Activated CD8-positive, alpha-beta memory T cell treated with anti-CD3 and anti-CD28 coated beads, Interleukin-2, amount 50 U/mL, for 48 hours (primary cell): ENCODE measurements around the gene ATF7IP.
"Not testable (repeated sequence)": the region's sequence is repeated elsewhere in the genome, so short reads cannot be mapped to it uniquely, and the experiment has no call there.

Experiments used
- DNase-seq: peaks from one replicate; pipeline ENCODE4 v3.0.0-alpha.2; 2020

The ATF7IP gene

DNA sequence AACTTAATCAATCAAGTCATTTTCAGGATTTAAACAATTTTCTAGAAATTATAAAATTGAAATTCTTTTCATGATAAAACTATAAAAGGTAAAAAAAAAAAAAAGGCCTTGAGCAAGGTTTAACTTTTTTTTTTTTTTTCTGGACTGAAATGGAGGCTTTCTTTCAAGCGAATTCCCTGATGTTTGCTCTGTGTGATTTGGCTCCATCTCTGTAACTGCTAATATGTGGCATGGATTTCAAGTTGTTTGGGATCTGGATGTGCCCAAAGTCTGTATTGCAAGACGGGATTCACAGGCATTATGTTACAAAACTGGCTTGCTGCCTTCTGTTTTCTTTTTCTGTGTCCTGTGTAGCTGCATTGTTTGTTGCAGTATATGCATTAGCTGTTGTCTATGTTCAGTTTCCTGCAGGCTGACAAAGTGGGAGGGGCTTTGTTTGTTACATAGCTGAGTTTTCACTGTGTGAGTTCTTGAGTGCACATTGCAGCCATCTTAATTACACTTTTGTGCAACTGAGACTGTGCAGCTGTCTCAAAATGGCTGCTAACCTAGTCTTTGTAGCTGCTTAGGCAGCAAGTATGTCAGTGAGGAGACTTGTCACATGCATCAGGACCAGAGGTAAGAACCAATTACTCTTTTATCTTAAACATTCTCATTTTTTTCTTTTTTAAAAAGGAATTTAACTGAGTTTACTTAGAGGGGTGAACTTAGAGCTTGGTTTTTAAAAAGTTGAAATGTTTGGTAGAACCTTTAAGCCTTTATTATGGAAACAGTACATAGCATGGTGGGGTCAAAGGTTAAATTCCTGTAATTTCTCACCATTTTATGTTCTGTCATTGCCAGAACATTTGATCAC is 19.5 kb downstream of the ATF7IP start:
- no peak for DNase-seq

DNA sequence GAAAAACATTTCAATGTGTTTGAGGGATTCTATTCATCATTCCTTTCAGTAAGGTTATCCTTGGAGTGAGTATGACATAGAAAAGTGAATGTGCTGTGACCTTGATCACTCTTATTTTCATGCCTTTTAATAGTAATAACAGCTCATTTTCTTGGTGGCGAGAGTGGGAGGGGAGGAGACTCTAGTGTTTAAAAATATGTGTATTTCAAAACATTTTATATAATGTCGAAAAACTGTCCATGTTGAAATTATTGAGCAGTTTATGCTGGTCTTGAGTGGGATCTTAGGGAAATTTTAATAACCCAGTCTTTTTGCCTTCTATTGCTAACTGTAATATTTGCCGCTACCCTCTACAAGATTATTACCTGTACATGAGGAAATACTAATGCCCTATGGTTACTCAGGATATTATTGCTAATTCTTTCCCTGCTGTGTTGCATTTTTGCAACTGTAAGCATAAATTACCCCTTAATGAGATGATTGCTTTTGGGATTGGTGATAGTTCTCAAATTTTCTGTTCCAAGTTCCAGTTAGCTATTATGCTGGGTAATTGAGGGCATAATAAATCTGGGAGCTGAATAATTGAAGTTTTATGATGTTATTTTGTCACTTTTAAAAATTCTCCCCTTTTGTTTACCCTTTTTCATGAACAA is 21.9 kb downstream of the ATF7IP start:
- no peak for DNase-seq

DNA sequence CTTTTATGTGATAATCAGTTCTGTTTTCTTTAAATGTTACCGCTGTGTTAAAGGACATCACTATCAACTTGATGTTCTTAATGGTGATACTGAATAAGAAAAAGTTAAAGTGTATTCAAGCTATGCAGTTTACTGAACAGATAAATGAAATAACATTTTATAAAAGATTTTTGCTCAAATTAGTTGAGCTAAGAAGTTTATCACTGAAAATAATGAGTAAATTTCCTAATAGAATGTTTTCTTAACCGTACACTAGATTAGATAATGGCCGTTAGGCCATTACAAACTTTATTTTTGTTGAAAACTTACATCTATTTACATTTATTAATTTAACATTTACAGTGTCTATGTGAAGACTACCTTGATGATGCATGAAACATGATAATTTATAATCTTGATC is 25.0 kb downstream of the ATF7IP start:
- DNase-seq = no peak

DNA sequence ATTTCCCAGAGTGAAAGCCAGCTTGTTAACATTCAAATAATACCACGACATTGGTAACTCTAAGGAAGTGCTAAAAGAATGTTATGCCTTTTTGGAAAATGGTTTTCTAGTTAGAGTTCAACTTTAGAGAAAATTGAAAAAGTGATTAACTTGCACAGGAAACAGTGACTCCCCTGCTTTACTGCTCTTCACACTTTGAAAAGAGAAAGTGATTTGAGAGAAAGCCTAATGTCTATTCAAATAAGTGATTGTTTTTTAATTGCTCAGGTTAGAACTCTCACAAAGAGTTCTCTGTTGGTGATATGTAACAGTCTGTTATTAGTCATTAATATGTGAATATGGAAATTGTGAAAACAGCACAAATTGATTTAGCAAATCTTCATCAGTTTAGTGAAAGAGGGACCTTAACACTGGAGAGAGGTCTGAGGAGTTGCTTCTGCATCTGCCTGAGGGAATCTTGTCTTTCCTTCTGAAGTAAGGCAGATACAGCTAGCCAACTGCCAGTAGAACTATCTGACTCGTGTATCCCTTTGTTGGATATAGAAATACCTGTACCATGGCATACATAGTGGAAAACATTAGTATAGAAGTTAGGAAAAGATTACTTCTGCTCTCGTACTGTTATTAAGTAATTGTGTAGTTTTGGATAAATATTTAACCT is 25.5 kb downstream of the ATF7IP start:
- no peak for DNase-seq

DNA sequence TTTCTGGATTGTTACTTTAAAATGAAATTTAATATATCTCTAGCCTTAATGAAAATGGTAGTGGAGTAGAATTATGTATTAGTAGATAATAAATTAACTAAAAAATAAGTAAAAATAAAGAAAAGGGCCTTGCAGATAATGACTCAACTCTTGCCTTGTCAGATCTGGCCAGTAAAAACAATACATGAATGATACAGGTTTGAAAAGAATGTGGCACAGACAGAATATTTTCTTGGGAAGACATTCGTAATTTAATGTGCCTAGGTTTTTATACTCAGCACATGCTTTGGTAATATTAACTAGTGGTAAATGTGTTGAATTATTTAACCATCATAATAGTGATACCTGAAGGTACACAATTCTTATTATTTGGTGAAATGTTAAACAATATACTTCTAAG is 28.3 kb downstream of the ATF7IP start:
- no peak for DNase-seq

DNA sequence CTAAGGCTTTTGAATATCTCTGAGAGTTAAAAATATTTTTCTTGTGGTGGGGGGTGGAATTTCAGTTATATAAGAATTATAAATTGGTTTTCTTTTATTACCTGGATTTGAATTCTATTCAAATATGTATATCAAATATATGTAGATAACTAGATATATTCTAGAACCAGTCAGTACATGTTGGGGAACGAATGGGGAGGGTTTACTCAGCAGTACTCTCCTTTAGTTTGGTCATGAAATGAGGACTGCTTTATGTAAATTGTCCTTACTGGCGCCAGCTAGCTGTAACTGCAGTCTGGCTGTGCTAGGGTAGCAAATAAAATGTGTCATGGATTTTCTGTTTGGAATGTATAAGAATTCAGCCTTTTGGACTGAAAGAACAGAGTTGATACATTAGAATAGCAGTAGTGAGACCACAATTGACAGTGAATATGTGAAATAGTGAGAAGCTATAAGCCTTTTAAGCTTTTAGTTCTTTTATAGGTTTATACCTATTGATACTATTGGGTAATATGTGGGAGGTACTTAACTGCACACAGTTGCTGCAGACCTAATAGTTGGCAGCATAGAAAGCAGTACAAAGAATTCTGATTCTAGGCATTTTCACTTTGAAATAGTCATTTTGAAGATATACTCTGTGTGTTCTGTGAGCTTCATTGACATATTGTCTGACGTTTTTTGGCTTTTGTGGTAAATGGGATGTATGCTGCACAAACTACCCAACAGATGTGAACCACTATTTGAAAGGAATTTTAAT is 29.0 kb downstream of the ATF7IP start:
- DNase-seq = no peak

DNA sequence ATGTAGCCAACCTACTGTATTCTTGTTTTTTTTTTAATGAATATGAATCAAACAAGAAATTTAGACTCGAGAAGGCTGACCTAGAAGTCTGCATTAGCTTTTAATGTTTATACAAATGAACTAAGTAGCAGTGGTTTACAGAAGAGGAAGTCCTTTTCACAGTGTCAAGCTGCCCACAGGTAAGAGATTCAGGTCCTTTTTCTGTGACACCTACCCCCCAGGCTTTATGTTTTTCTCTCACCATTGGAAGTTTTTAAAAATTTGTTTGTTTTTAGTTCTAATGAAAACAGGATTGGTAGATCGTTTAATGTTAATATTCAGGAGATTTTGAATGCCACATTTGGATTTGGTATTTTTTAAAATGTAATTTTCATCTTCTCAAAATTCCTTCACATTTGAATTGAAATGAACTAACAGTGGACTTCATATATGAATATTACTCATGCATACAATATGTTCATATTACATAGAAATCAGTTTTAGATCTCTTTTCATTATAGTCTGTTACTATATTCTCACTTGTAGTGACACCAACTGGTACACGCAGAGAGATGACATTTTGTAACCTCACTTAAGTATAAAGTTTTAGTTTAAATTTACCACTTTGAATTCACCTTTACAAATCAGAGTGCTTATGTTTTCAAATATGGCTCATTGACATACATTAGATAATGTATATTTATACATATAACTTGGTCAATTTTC is 29.7 kb downstream of the ATF7IP start:
- DNase-seq = no peak

DNA sequence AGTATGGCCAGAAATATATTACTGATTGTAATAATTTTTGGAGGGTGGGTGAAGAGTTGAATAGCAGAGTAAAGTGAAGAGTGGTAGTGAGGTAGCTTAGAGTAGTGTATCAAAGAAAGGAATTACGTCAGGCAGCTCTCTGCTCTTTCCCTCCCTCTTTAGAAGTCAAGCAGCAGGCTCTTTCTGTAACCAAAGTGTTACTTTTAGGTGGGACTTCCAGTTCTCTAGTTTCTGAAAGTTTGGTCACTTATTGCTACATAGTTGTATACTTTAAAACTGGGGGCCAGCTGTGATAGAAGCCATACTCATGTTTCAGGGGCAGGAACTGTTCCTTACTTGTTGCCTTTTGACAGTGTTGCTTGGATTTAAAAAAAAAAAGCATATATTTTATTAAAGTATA is 30.6 kb downstream of the ATF7IP start:
- DNase-seq = no peak

DNA sequence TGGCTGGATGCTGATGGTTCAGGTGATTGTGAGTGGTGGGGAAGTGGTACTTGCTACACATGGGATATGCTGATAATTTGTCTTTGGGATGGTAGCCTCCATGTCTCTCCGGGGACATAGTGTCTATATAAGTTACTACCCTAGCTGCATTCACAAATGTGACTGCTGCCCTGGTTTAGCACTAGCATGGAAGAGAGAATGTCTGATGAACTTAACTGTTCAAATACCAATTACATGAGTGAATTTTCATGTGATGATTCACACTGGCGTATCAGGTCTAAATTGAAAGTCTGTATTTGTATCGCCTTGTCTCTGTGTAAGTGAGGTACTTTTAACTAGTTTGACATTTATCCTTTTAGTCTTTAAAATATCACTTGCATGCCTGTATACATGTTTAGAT is 34.4 kb downstream of the ATF7IP start:
- DNase-seq = no peak

DNA sequence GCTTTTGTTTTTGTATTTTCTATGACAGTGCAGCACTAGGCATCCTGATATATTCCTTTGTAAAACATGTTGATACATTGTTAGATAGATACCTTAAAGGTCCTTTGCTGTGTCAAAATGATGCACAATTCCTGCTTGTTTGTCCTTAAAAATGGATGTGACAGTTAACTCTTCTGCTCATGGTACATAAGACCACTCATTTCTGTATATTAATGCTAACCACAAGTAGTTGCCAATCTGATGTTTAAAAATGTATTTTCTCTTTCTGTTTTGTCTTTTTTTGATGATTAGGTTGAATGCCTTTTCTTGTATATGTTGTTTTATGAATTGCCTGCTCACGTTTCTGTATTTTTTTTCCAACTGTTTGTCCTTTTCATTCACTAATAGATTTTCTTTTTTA is 35.1 kb downstream of the ATF7IP start:
- no peak for DNase-seq

DNA sequence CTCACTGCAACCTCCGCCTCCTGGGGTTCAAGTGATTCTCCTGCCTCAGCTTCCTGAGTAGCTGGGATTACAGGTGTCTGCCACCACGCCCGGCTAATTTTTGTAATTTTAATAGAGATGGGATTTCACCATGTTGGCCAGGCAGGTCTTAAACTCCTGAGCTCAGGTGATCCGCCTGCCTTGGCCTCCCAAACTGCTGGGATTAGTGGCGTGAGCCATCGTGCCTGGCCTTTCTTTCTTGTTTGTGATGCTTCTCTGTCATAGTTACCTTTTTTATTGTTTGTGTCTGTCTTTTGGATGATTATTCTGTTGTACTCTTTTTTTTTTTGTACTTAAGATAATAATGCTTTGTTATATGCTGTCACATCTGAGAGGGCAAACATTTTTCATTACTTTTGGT is 35.8 kb downstream of the ATF7IP start:
- DNase-seq = not testable (repeated sequence)

DNA sequence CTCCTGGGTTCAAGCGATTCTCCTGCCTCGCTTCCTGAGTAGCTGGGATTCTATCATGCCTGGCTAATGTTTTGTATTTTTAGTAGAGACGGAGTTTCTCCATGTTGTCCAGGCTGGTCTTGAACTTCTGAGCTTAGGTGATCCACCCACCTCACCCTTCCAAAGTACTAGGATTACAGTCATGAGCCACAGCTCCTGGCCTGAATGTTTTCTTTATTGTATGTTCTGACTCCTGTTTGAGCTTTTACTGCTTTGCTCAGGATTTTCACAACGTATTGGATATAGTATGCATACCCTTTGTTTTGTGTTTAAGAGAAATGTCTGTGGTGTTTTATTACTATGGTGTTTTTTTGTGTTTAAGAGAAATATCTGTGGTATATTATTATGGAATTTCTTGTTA is 37.2 kb downstream of the ATF7IP start:
- DNase-seq = no peak

DNA sequence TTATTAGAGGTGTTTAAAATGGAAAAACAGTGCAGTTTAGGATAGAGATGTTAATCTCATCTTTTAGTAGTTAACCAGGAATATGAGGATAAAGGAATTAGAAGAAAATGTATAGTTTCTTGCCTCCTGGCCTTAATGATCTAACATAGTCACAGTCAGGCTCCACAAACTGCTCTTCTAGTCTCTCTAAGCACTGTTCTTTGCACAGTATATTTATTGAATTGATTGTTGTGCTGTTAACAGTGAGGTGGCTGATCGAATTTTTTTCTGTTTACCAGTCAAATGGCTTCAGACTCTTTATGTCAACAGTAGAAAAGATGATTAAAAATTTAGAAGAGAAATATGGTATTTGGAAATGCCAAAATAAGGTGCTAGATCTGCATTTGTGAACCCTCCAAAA is 37.8 kb downstream of the ATF7IP start:
- DNase-seq = no peak

DNA sequence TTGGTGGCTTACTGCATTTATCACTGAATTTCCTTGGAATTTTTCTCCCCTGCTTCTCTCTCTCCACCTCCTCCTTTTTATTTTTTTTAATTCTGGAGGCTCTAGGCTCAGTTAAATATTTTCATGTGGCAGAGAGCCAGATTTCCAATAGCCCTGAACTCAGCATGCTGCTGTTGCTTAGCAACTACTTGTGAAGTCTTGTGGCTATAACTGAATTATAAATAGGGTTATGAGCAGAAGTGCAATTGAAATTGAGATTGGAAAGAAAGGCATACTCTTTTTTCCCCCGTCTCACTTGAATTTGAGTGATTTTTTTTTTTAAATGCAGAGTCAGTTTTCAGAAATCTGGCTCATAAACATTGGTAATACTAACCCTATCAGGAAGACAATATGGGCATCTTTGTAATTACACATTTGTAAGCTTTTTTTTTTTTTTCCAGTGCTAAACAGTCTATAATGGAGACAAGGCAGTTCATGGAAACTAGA is 38.3 kb downstream of the ATF7IP start:
- no peak for DNase-seq

DNA sequence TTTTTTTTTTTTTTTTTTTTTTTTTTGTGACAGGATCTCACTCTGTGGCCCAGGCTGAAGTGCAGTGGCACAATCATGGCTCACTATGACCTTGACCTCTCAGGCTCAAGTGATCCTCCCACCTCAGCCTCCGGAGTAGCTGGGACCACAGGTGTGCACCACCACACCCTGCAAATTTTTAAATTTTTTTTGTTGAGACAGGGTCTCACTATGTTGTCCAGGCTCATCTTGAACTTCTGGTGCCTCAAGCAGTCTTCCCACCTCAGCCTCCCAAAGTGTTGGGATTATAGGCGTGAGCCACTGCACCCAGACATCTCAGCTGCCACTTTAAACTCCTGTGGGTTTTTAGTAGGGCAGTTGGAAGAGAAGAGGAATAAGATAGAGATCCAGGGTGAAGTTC is 39.9 kb downstream of the ATF7IP start:
- DNase-seq = not testable (repeated sequence)

DNA sequence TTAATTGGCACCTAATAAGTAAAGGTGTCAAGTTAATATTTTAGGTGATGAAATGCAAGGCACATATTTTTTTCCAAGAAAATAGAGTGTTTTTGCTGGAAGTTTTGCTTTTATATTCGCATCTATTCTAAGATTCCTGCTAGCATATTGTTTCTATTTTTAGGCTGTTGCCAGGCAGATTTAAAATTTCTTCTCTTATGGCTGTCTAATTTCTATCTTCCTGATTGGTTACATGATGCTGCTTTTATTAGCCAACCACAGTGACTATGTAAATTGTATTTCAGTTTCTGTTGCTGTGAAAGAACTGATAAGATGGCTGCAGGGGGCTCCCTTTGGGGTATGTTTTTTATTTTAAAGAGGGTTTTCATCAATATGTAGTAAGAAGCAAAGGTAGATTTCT is 42.7 kb downstream of the ATF7IP start:
- no peak for DNase-seq

DNA sequence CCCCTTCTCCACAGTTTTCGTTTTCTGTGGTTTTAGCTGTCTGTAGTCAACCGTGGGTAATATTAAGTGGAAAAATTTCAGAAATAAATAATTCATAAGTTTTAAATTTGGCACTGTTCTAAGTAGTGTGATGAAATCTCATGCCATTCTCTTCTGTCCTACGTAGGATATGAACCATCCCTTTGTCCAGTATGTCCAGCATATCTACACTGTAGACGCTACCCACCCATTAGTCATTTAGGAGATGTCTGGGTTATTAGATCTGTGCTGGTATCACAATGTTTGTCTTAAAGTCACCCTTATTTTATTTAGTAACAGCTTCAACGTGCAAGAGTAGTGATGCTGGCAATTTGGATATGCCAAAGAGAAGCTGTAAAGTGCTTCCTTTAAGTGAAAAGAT is 44.7 kb downstream of the ATF7IP start:
- DNase-seq = no peak

DNA sequence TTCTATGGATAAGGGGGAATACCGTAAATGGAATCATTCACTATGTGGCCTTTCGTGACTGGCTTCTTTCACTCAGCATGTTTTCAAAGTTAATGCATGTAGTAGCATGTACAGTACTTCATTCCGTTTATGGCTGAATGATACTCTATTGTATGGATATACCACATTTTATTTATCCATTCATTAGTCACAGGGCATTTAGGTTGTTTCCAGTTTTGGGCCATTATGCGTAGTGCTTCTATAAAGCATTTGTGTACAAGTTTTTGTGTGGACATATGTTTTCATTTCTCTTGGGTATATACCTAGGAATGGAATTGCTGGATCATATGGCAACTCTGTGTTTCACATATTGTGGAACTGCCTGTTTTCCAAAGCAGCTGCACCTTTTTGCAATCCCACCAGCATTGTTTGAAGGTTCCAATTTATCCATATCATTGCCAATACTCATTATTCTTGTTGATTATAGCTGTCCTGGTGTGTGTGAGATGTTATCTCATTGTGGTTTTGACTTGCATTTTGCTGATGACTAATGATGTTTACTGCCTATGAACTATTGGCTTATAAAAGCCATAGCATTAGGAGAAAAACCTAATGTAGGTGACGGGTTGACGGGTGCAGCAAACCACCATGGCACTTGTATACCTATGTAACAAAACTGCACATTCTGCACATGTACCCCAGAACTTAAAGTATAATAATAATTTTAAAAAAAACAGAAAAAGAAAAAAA is 45.5 kb downstream of the ATF7IP start:
- no peak for DNase-seq

DNA sequence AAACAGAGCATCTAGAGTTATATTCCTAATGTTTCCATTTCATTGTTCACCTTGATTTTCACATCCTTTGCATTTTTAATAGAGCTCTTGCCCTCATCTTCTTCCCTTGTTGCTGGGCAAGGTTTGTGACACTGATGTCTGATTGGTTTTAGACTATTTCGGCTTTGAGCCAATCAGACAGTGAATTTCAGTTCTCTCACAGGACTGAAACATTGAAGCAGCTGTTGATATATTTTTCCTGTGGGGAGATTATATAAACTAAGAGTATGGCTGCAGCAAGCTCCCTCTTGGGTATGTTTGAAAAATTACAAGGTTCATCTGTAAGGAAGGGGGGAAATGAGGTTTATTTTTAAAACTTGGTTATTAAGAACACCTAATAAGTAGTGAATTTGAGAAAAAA is 51.2 kb downstream of the ATF7IP start:
- DNase-seq = no peak

DNA sequence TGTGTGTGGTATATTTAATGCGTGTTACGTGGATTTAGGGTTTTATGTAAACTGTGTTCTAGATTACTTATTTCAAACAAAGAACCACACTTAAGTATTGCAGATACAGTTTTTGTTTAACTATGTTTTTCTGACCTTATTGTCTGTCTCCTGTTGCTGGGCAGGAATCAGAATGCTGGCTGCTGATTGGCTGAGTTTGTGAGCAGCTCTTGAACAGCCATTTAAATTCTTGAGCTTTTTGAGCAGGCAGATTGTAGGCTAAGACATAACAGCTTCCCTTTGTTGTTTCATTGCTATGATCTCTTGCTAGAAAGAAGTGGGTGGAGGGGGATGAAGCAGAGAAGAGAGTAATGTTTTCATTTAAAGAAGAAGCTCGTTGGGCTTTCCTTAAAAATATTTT is 52.2 kb downstream of the ATF7IP start:
- no peak for DNase-seq

DNA sequence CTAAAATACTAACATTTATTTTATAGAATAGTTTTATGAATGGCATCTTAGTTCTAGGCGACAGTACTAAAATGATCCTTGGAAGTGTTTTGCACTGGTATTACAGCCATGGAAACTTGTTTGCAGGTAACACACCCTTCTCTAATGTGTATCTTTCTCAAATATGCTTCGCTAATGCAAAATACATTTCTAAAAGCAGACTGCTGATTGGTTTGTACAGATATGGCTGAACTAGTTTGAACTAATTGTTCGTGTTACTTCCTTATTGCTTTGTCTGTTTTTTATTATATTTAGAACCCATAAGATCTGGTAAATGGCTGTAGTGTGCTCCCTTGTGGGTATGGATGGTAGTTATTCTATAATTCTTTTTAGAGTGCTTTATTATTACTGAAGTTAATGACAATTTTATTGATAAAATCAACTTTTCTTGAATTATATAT is 53.0 kb downstream of the ATF7IP start:
- DNase-seq = no peak
